H1 (cell line): ENCODE data around the gene TSPAN5.

Experiments
- CTCF ChIP-seq, 3 experiments: IDR thresholded peaks; 1 replicate in 2 of 3; 2 replicates in 1 of 3; pipeline versions ENCODE4 v1.5.1 to v1.6.1; 2011; ENCODE audit warnings: low read length in 3 of 3, mild to moderate bottlenecking in 3 of 3, inconsistent platforms in 2 of 3, low read depth in 1 of 3, moderate library complexity in 1 of 3; ENCODE audit not compliant: insufficient read depth in 1 of 3; ENCODE audit errors: control extremely low read depth in 1 of 3
- EP300 ChIP-seq, 2 experiments: IDR thresholded peaks; 1 replicate in 1 of 2; 2 replicates in 1 of 2; pipeline ENCODE4 v1.6.1; 2011 to 2012; ENCODE audit warnings: low read depth in 2 of 2, low read length in 2 of 2, mild to moderate bottlenecking in 2 of 2, borderline replicate concordance in 1 of 2, inconsistent platforms in 1 of 2, moderate library complexity in 1 of 2
- POLR2AphosphoS5 ChIP-seq: IDR thresholded peaks from 2 replicates; pipeline ENCODE4 v1.6.1; 2011; ENCODE audit warnings: low read depth, low read length
- SIN3A ChIP-seq, 2 experiments: IDR thresholded peaks in 1 of 2; conservative IDR thresholded peaks in 1 of 2; 2 replicates each; pipeline ENCODE4 v1.6.1; 2011 to 2012; ENCODE audit warnings: low read length in 2 of 2, improper control_type of control experiment in 1 of 2, low read depth in 1 of 2, mild to moderate bottlenecking in 1 of 2
- SP4 ChIP-seq: IDR thresholded peaks from 2 replicates; pipeline ENCODE4 v1.6.1; 2012; ENCODE audit warnings: low read length, inconsistent platforms

- no peak for TF ChIP-seq SP4
- TF ChIP-seq EP300 (IDR thresholded peaks at IDR 0.05; ENCODE audit: borderline replicate concordance in 1 of 2, low read depth in 2 of 2, low read length in 2 of 2): no peak
- no peak for TF ChIP-seq POLR2AphosphoS5
- TF ChIP-seq SIN3A (conservative IDR thresholded peaks at IDR 0.05 in 1 of 2, IDR thresholded peaks at IDR 0.05 in 1 of 2; ENCODE audit: low read depth in 1 of 2, low read length in 2 of 2): no peak
- TF ChIP-seq CTCF (IDR thresholded peaks at IDR 0.05; ENCODE audit: control extremely low read depth in 1 of 3, insufficient read depth in 1 of 3, low read depth in 1 of 3, low read length in 3 of 3): no peak
Measured at GRCh38 chr4:98496152-98496845, 162.1 kb downstream of the TSPAN5 start.
